ENCODE data around the gene TCF3. TPM values are rescaled to one million over a fixed set of nuclear protein-coding genes. Genes with fewer than 3 reads are reported as not detected.
A peak's percentile ranks its signal among the peaks of the same experiment; 100 is the strongest.

Gene TCF3
- total RNA-seq, 6 donors from 2014 or later = 32.9 to 88.2 (median 53.3) TPM

- Histone ChIP-seq H3K4me3 (no peak overlapping the region), H3K27ac (peak overlapping the region in 1 of 4 donors; percentile 38), H3K27me3 (no peaks in the 10 kb centered on the region), H3K36me3 (peaks cover 0 to 46% (median 20%) of the 10 kb centered on the region in 4 donors), H3K4me1 (peaks cover 11 to 24% (median 16%) of the 10 kb centered on the region in 4 donors), H3K9me3 (no peaks in the 10 kb centered on the region)
- TF ChIP-seq CTCF (IDR thresholded peaks at IDR 0.05) (no peak), POLR2AphosphoS5 (IDR thresholded peaks at IDR 0.05) (no peak), EP300 (IDR thresholded peaks at IDR 0.05) (no peak), POLR2A (IDR thresholded peaks at IDR 0.05) (no peak)
- DNase-seq (peak in 1 of 2 donors; percentile 81), ATAC-seq (ENCODE audit: low FRiP score in 2 of 2) (no peak)
- WGBS, 2 donors = 81 to 89% methylated on average over 10 to 21 of the region's 23 CpGs
These were observed 3.4 kb downstream of the TCF3 start for GRCh38 chr19:1648920-1649541.

GRCh38 chr19:1648459-1648849, 4.0 kb downstream of the TCF3 start:
- H3K36me3 ChIP-seq = peaks cover 0 to 48% (median 23%) of the 10 kb centered on the region in 4 donors
- no peaks in the 10 kb centered on the region for H3K9me3 ChIP-seq
- DNase-seq (no peak), ATAC-seq (ENCODE audit: low FRiP score in 2 of 2) (no peak)
- 78 to 83% methylated on average over 10 of the region's 10 CpGs for WGBS, 2 donors
- peaks cover 11 to 23% (median 14%) of the 10 kb centered on the region in 4 donors for H3K4me1 ChIP-seq
- H3K27ac ChIP-seq = no peak overlapping the region
- no peak for TF ChIP-seq POLR2A (IDR thresholded peaks at IDR 0.05)
- TF ChIP-seq EP300 (IDR thresholded peaks at IDR 0.05) = no peak
- TF ChIP-seq POLR2AphosphoS5 (IDR thresholded peaks at IDR 0.05) = no peak
- no peak for TF ChIP-seq CTCF (IDR thresholded peaks at IDR 0.05)
- H3K27me3 ChIP-seq = no peaks in the 10 kb centered on the region
- H3K4me3 ChIP-seq = no peak overlapping the region

- no peaks in the 10 kb centered on the region for H3K27me3 ChIP-seq
- peaks cover 11 to 18% (median 12%) of the 10 kb centered on the region in 4 donors for H3K4me1 ChIP-seq
- no peaks in the 10 kb centered on the region for H3K9me3 ChIP-seq
- ATAC-seq (ENCODE audit: low FRiP score in 2 of 2) = no peak
- no peak overlapping the region for H3K27ac ChIP-seq
- H3K4me3 ChIP-seq = no peak overlapping the region
- no peak for DNase-seq
- WGBS, 2 donors = 94% methylated on average over 17 to 41 of the region's 41 CpGs
- peaks cover 0 to 48% (median 25%) of the 10 kb centered on the region in 4 donors for H3K36me3 ChIP-seq
- TF ChIP-seq POLR2A (IDR thresholded peaks at IDR 0.05) (no peak), POLR2AphosphoS5 (IDR thresholded peaks at IDR 0.05) (no peak), CTCF (IDR thresholded peaks at IDR 0.05) (no peak), EP300 (IDR thresholded peaks at IDR 0.05) (no peak)
These were observed 4.6 kb downstream of the TCF3 start for GRCh38 chr19:1647501-1648458.

- Histone ChIP-seq H3K9me3 (no peaks in the 10 kb centered on the region), H3K27me3 (no peaks in the 10 kb centered on the region), H3K27ac (no peak overlapping the region), H3K4me1 (peaks cover 11 to 18% (median 12%) of the 10 kb centered on the region in 4 donors), H3K4me3 (no peak overlapping the region), H3K36me3 (peaks cover 0 to 56% (median 28%) of the 10 kb centered on the region in 4 donors)
- WGBS, 2 donors = 77 to 91% methylated on average over 16 to 29 of the region's 29 CpGs
- DNase-seq (peak in 1 of 2 donors; percentile 60), ATAC-seq (ENCODE audit: low FRiP score in 2 of 2) (no peak)
- TF ChIP-seq POLR2A (IDR thresholded peaks at IDR 0.05) (no peak), POLR2AphosphoS5 (IDR thresholded peaks at IDR 0.05) (no peak), CTCF (IDR thresholded peaks at IDR 0.05) (no peak), EP300 (IDR thresholded peaks at IDR 0.05) (no peak)
These were observed 5.6 kb downstream of the TCF3 start for GRCh38 chr19:1646659-1647453.
